ENCODE data around the gene FKBP1A. TPM values are rescaled to one million over a fixed set of nuclear protein-coding genes. Genes with fewer than 3 reads are reported as not detected.

Gene FKBP1A
- total RNA-seq, 2 donors from 2014 or later: 69.9 to 184 TPM

- ATAC-seq (ENCODE audit: insufficient number of reproducible peaks, low FRiP score, low read depth): no peak
- DNase-seq (ENCODE audit: low spot score): no peak
- H3K36me3 ChIP-seq: no peaks in the 10 kb centered on the region
- no peak overlapping the region for H3K27ac ChIP-seq
- TF ChIP-seq, protein P1, sequence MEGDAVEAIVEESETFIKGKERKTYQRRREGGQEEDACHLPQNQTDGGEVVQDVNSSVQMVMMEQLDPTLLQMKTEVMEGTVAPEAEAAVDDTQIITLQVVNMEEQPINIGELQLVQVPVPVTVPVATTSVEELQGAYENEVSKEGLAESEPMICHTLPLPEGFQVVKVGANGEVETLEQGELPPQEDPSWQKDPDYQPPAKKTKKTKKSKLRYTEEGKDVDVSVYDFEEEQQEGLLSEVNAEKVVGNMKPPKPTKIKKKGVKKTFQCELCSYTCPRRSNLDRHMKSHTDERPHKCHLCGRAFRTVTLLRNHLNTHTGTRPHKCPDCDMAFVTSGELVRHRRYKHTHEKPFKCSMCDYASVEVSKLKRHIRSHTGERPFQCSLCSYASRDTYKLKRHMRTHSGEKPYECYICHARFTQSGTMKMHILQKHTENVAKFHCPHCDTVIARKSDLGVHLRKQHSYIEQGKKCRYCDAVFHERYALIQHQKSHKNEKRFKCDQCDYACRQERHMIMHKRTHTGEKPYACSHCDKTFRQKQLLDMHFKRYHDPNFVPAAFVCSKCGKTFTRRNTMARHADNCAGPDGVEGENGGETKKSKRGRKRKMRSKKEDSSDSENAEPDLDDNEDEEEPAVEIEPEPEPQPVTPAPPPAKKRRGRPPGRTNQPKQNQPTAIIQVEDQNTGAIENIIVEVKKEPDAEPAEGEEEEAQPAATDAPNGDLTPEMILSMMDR (IDR thresholded peaks at IDR 0.05): no peak
- no peak overlapping the region for H3K4me3 ChIP-seq
- H3K9me3 ChIP-seq: no peaks in the 10 kb centered on the region
- peaks cover 3 to 8% of the 10 kb centered on the region in 2 donors for H3K4me1 ChIP-seq (ENCODE audit: control insufficient read depth in 1 of 2, low read depth in 2 of 2)
- no peaks in the 10 kb centered on the region for H3K27me3 ChIP-seq (replicated peaks; ENCODE audit: insufficient read depth)
Measured at GRCh38 chr20:1341561-1342265, 51.1 kb downstream of the FKBP1A start.

DNA sequence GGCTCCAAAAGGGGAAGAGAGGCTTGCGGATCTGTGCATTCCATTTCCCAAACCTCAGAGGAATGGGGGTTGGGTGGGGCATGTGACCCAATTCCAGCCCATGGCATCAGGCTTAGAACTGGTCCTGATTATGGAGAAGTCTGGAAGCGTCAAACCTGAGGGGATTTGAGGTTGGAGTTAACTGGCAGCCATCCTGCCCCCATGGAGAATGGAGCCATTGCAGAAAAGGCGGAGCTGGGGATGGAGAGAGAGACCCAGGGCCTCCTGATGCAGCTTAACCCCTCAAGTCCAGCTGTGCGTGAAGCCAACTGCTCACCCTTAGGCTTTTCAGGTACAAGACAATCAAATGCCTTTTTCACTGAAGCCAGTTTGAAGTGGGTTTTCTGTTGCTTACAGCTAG lies 54.1 kb downstream of the FKBP1A start:
- Histone ChIP-seq H3K27me3 (replicated peaks; ENCODE audit: insufficient read depth) (no peaks in the 10 kb centered on the region), H3K27ac (no peak overlapping the region), H3K9me3 (no peaks in the 10 kb centered on the region), H3K4me1 (ENCODE audit: control insufficient read depth in 1 of 2, low read depth in 2 of 2) (peaks cover 5 to 12% of the 10 kb centered on the region in 2 donors), H3K4me3 (no peak overlapping the region), H3K36me3 (no peaks in the 10 kb centered on the region)
- no peak for ATAC-seq (ENCODE audit: insufficient number of reproducible peaks, low FRiP score, low read depth)
- no peak for DNase-seq (ENCODE audit: low spot score)
- TF ChIP-seq, protein P1 (IDR thresholded peaks at IDR 0.05): no peak

- H3K27me3 ChIP-seq (replicated peaks; ENCODE audit: insufficient read depth): no peaks in the 10 kb centered on the region
- H3K36me3 ChIP-seq: no peaks in the 10 kb centered on the region
- ATAC-seq (ENCODE audit: insufficient number of reproducible peaks, low FRiP score, low read depth) (no peak), DNase-seq (ENCODE audit: low spot score) (no peak)
- H3K4me3 ChIP-seq: no peak overlapping the region
- H3K9me3 ChIP-seq: no peaks in the 10 kb centered on the region
- no peak overlapping the region for H3K27ac ChIP-seq
- peaks cover 5 to 12% of the 10 kb centered on the region in 2 donors for H3K4me1 ChIP-seq (ENCODE audit: control insufficient read depth in 1 of 2, low read depth in 2 of 2)
- TF ChIP-seq, protein P1 (IDR thresholded peaks at IDR 0.05): no peak
Measured at GRCh38 chr20:1338096-1338495, 54.8 kb downstream of the FKBP1A start.

GRCh38 chr20:1337441-1337840 lies 55.4 kb downstream of the FKBP1A start:
- Histone ChIP-seq H3K27ac (no peak overlapping the region), H3K4me1 (ENCODE audit: control insufficient read depth in 1 of 2, low read depth in 2 of 2) (peaks cover 5 to 12% of the 10 kb centered on the region in 2 donors), H3K4me3 (no peak overlapping the region), H3K9me3 (no peaks in the 10 kb centered on the region), H3K27me3 (replicated peaks; ENCODE audit: insufficient read depth) (no peaks in the 10 kb centered on the region), H3K36me3 (no peaks in the 10 kb centered on the region)
- TF ChIP-seq, protein P1 (IDR thresholded peaks at IDR 0.05): no peak
- DNase-seq (ENCODE audit: low spot score): no peak
- no peak for ATAC-seq (ENCODE audit: insufficient number of reproducible peaks, low FRiP score, low read depth)

GRCh38 chr20:1336699-1337367 lies 56.0 kb downstream of the FKBP1A start:
- peak overlapping the region in 1 of 2 donors; percentile 22 for H3K27ac ChIP-seq
- H3K36me3 ChIP-seq: no peaks in the 10 kb centered on the region
- peak overlapping the region; percentile 48 for H3K4me3 ChIP-seq
- TF ChIP-seq, protein P1 (IDR thresholded peaks at IDR 0.05): no peak
- H3K9me3 ChIP-seq: no peaks in the 10 kb centered on the region
- H3K4me1 ChIP-seq (ENCODE audit: control insufficient read depth in 1 of 2, low read depth in 2 of 2): peaks cover 5 to 12% of the 10 kb centered on the region in 2 donors
- ATAC-seq (ENCODE audit: insufficient number of reproducible peaks, low FRiP score, low read depth) (no peak), DNase-seq (ENCODE audit: low spot score) (no peak)
- no peaks in the 10 kb centered on the region for H3K27me3 ChIP-seq (replicated peaks; ENCODE audit: insufficient read depth)
